Stimulated activated CD4-positive, alpha-beta T cell treated with anti-CD3 and anti-CD28 coated beads, TNF-alpha, amount 100 ng/mL, for 48 hours (primary cell): ENCODE data around the gene PGBD5.

ENCODE experiments used
- DNase-seq, 3 donors: peaks; one replicate each; pipeline ENCODE4 v3.0.0-alpha.2; 2020; ENCODE audit warnings: low read depth in 3 of 3

PGBD5 gene

GRCh38 chr1:230377324-230377723 is 48.8 kb downstream of the PGBD5 start:
- no peak for DNase-seq

- DNase-seq, result no peak
Observed at GRCh38 chr1:230376296-230376695, 49.8 kb downstream of the PGBD5 start.

GRCh38 chr1:230375780-230376179 is 50.4 kb downstream of the PGBD5 start:
- no peak for DNase-seq

GRCh38 chr1:230375147-230375546 is 51.0 kb downstream of the PGBD5 start:
- no peak for DNase-seq

GRCh38 chr1:230371923-230372703 is 54.0 kb downstream of the PGBD5 start:
- no peak for DNase-seq

- no peak for DNase-seq
Observed at GRCh38 chr1:230370109-230370508, 56.0 kb downstream of the PGBD5 start.

- DNase-seq, result no peak
Observed at GRCh38 chr1:230368871-230369270, 57.3 kb downstream of the PGBD5 start.

GRCh38 chr1:230368363-230368762 is 57.8 kb downstream of the PGBD5 start:
- no peak for DNase-seq

- DNase-seq, result no peak
Observed at GRCh38 chr1:230366504-230366915, 59.6 kb downstream of the PGBD5 start.

- DNase-seq, result no peak
Observed at GRCh38 chr1:230365723-230366307, 60.3 kb downstream of the PGBD5 start.

- no peak for DNase-seq
Observed at GRCh38 chr1:230362949-230363348, 63.2 kb downstream of the PGBD5 start.

- DNase-seq, result no peak
Observed at GRCh38 chr1:230361941-230362340, 64.2 kb downstream of the PGBD5 start.

GRCh38 chr1:230359992-230360668 is 66.0 kb downstream of the PGBD5 start:
- DNase-seq, result no peak

GRCh38 chr1:230356869-230357794 is 69.0 kb downstream of the PGBD5 start:
- DNase-seq, result no peak

- DNase-seq, result no peak
Observed at GRCh38 chr1:230356190-230356589, 69.9 kb downstream of the PGBD5 start.

GRCh38 chr1:230355594-230355993 is 70.5 kb downstream of the PGBD5 start:
- DNase-seq, result no peak

GRCh38 chr1:230355128-230355527 is 71.0 kb downstream of the PGBD5 start:
- DNase-seq, result no peak

- DNase-seq, result no peak
Observed at GRCh38 chr1:230354005-230354404, 72.1 kb downstream of the PGBD5 start.

- DNase-seq, result no peak
Observed at GRCh38 chr1:230352537-230352936, 73.6 kb downstream of the PGBD5 start.

- DNase-seq, result no peak
Observed at GRCh38 chr1:230351983-230352382, 74.1 kb downstream of the PGBD5 start.

- no peak for DNase-seq
Observed at GRCh38 chr1:230351514-230351913, 74.6 kb downstream of the PGBD5 start.
